ELR (cell line): ENCODE data around the gene HNF1A.
"Not testable (repeated sequence)": the region's sequence is repeated elsewhere in the genome, so short reads cannot be mapped to it uniquely, and the experiment has no call there.

Source experiments
- DNase-seq: peaks from one replicate; pipeline ENCODE4 v3.0.0-alpha.2; 2015; ENCODE audit warnings: low read depth

The HNF1A gene

GRCh38 chr12:121011820-121012219 lies 33.5 kb downstream of the HNF1A start:
- no peak for DNase-seq

GRCh38 chr12:121013715-121014114 lies 35.4 kb downstream of the HNF1A start:
- no peak for DNase-seq

DNA sequence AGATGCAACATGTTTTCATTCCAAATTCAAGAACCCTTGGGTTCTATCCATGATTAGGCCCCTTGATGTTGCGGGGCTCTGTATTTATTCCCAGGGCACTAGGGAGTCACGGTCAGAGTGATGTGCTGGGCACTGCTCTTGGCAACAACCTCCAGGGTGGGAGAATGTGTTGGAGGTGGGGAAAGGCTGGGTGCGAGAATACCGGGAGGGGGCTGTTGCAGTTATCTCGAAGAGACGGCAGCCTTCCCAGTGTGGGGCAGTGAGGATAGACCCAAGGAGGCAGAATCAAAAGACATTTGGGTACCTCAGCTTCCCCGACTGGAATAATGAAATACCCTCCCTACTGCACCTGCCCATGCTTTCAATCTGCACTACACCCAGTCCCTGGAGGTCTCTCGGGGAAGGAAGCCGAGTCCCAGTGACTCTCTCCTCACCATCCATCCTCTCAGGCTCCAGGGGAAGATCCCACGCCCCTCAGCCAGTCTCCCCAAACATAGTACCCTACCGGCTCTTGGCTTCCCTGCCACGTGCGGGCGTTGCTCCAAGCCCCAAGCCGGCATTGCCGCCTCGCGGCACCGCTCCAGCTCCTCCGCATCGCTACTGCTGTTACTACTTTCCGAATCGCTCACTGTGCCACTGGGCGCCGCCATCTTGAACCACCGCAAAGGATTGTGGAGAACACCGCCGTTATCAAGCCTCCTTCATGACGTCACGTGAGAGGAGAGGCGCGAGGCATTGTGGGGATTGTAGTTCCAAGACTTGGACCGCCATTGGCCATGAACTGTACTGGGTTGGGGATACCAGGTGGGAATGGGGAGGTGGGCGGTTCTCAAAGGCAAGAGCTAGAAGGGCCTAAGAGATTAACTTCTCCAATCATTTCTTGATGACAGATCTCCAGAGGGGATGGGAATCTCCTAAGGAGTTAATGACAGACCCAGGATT lies 37.8 kb downstream of the HNF1A start, which contains the start of gene C12orf43:
Gene C12orf43, minus strand, starts transcription at position 663 of the 942 bp plus-strand sequence. Its CDS starts 13 bp downstream, at position 650.
- peak; percentile 95 for DNase-seq

GRCh38 chr12:121017966-121018491 lies 39.7 kb downstream of the HNF1A start:
- no peak for DNase-seq

DNA sequence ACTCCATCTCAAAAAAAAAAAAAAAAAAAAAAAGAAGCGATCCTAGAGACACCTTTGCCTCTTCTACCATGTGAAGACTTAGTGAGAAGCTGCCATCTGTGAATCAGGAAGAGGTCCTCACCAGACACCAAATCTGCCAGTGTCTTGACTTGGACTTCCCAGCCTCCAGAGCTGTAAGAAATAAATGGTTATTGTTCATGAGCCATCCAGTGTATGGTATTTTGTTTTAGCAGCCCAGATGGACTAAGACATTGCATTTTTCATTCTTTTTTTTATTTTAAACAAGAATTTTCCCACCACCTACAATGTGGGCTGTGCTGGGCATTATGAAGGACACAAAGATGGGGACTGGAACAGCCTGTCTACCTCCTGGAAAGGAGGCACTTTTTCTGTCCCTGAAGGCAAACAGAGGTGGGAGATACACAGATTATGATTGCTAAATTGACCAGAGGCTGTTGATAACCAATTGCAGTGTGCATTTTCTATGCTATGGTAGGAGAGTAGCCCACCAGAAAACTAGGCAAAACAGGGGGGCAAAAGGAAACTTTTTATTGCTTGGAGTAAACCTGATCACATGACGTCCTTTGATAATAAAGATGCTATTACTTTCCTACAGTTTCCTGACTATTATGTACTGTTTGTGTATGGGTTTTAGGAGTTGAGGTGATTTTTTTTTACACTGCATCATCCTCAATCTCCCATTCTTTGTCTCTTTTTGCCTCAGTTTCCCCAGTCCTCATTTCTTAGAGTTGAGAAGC lies 40.7 kb downstream of the HNF1A start:
- no peak for DNase-seq

GRCh38 chr12:121021754-121022153 lies 43.4 kb downstream of the HNF1A start:
- DNase-seq: no peak

- no peak for DNase-seq
These were observed 44.4 kb downstream of the HNF1A start for GRCh38 chr12:121022713-121023112.

GRCh38 chr12:121023799-121024198 lies 45.5 kb downstream of the HNF1A start:
- no peak for DNase-seq

- no peak for DNase-seq
These were observed 47.3 kb downstream of the HNF1A start for GRCh38 chr12:121025442-121026226.

- no peak for DNase-seq
These were observed 48.1 kb downstream of the HNF1A start for GRCh38 chr12:121026274-121027045.

DNA sequence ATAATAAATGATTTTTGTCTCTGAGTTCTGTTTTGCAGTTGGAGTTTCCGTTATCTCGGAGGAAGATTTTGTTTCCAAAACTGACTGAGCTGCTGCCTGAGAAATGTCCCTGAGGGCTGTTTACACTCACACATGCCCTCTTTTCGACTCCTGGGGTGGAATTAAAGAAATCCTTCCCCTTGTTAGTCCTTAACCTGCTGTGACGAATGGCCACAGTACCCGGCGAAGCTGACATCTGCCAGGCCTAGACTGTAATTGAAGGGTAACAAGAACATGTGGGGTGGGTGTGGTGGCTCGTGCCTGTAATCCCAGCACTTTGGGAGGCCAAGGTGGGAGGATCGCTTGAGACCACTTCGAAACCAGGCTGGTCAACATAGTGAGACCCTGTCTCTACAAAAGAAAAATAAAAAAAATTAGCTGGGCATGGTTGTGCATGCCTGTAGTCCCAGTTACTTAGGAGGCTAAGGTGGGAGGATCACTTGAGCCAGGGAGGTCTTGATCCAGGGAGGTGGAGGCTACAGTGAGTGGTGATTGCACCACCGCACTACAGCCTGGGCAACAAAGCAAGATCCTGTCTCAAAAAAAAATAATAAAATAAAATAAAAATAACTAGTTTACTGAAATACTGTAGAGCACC lies 52.4 kb downstream of the HNF1A start:
- DNase-seq: no peak

DNA sequence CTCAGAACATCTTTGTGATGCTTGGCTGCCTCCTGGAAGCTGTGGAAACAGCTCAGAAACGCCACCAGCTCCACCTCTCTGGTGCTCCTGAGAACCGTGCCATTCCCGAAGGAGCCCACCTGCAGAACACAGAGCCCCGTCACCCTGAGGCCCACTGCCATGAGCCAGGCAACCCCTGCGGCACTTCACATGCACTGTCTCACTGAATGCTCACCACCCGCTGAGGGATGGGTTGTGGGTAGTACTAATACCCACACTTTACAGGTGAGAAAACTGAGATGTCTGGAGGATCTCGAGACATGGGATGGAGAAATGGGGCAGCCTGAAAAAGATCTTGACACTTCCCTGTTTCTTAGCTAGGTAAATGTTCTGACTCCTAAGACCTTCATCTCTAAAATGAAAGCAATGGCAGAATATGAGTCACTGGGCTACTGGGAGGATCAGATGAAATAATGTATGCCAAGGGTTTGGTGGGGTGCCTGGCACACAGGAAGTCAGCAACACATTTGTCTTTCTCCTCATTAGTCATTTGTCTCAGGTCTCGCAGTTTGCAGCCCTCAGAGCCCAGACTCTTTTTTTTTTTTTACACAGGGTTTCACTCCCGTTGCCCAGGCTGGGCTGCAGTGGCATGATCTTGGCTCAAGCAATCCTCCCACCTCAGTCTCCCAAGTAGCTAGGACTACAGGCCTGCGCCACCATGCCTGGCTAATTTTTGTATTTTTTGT lies 55.4 kb downstream of the HNF1A start:
- peak; percentile 91 for DNase-seq

DNA sequence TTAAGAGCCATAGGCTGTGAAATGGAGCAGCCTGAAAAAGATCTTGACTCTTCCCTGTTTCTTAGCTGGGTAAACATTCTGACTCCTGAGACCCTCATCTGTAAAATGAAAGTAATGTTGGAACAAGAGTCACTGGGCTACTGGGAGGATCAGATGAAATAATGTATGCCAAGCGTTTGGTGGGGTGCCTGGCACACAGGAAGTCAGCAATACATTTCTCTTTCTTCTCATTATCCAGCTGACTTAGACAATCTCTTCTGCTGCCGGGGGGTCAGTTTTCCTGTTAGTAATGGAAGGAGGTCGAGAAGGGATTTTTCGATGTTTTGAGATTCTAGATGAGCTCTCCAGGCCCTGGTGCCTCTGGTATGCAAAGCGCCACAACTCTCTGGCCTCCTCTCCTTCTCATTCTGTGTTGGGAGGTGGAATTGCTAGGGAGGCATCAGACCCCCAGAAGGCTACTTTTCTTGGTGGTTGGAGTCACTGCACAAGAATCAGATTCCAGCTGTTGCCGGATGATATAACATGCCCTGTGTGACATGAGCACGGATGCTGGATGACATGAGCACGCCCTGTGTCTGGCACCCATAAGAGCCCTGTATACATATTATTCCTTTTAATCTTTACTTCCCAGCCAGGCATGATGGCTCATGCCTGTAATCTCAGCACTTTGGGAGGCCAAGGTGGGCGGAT lies 56.4 kb downstream of the HNF1A start:
- DNase-seq: no peak

DNA sequence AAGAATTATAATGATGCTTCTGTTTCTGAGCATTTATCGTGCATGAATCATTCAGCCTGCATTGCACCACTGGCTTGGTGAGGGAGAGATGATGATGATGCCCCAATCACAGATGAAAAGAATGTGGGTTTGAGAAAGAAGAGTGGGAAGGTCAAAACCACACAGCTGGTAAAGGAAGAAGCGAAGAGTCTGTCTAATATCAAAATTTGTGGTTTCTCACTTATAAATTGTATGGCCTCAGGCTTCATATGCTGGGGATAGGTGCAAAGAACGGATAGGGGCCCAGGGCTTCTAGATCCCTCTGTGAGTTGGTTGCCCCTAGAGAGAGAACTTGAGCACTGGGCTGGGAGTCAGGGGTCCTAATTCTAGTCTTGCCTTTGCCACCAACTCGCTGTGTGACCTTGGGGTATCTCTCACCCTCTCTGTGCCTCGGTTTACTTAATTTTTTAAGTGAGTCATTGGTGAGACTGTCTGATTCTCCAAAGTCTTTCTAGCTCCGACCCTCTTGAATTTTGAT lies 58.5 kb downstream of the HNF1A start:
- DNase-seq: peak; percentile 92

- DNase-seq: peak; percentile 87
These were observed 60.7 kb downstream of the HNF1A start, which contains the start of gene OASL for GRCh38 chr12:121038861-121039668. OASL (minus strand) TSS chr12:121039246; CDS start chr12:121038971, 275 bp downstream.

DNA sequence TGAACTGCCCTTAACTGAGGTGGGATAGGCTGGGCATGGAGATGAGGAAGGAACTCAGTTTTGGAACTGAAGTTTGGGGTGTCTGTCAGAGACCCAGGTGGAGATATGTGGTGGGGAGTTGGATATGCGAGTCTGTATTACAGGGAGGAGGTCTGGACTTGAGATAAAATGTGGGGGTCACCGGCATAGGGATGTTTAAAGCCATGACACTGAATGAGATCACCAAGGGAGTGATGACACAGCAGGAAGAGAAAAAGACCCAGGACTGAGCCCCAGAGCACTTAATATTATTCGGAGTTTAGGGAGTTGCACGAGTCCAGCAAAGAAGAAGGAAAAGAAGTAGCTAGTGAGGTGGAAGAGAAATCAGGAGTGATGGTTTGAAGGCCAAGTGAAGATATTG lies 64.7 kb downstream of the HNF1A start:
- peak; percentile 64 for DNase-seq

GRCh38 chr12:121047400-121047799 lies 69.1 kb downstream of the HNF1A start:
- DNase-seq: not testable (repeated sequence)

- DNase-seq: no peak
These were observed 70.1 kb downstream of the HNF1A start for GRCh38 chr12:121048442-121048841.
